Gastroesophageal sphincter (tissue), 3 donors: ENCODE results near the gene PIM3.

ENCODE experiments used
- CTCF ChIP-seq, 4 experiments: fragments of 200-600 bp in 2 of 4; fragments of 450-650 bp in 2 of 4; sonication (generic) in 1 of 4; IDR thresholded peaks; one replicate each; pipeline ENCODE4 v1.5.1; 2017 to 2019; ENCODE audit warnings: antibody characterized with exemption in 4 of 4, mild to moderate bottlenecking in 2 of 4, moderate library complexity in 2 of 4
- POLR2A ChIP-seq, 2 donors: fragments of 450-650 bp; IDR thresholded peaks; one replicate each; pipeline ENCODE4 v1.6.1; 2017; ENCODE audit warnings: antibody characterized with exemption in 2 of 2, mild to moderate bottlenecking in 2 of 2, moderate library complexity in 1 of 2

- TF ChIP-seq CTCF (IDR thresholded peaks at IDR 0.05) (no peak), POLR2A (IDR thresholded peaks at IDR 0.05) (no peak)
Observed at GRCh38 chr22:49996119-49996517, 35.5 kb downstream of the PIM3 start.
